ENCODE data around the gene MLNR. TPM values are rescaled to one million over a fixed set of nuclear protein-coding genes. Genes with fewer than 3 reads are reported as not detected.

MLNR gene
- polyA plus RNA-seq, 3 donors = not detected

DNA sequence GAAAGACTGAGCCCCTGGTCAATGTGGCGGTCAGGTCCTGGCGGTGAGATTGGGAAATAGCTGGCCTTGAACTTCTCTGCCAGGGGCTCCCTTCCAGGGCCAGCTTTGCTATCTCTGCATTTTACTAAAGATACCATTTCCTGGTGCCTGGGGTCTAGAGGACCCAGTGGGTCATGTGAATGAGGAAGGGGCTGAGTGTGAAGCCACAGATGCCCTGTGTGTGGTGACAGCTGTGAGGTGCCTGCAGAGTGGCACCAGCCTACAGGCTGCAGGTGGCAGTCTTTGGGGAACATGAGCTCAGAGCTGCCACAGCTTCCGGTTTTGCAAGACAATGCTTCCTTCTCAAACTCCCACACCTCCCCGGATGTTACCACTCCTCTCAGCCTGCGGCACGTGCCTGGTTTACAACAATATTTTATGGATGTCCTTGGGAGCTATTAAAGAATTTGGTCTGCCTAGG lies 5.2 kb upstream of the MLNR start:
- Mint-ChIP-seq H3K4me3 (peak overlapping the region; percentile 54 to 81), H3K36me3 (peaks cover 12 to 18% of the 10 kb centered on the region in 2 donors), H3K27ac (peak overlapping the region; percentile 67 to 90 (median 81)), H3K4me1 (peaks cover 44% of the 10 kb centered on the region), H3K9me3 (peaks cover 0 to 16% (median 8%) of the 10 kb centered on the region in 7 donors), H3K27me3 (ENCODE audit: low read depth in 3 of 3) (peaks cover 18 to 22% (median 20%) of the 10 kb centered on the region in 3 donors)
- H3K4me1 ChIP-seq (ENCODE audit: control insufficient read depth in 1 of 2, insufficient read depth in 2 of 2, low read length in 2 of 2) = peaks cover 45 to 47% of the 10 kb centered on the region in 2 donors
- H3K79me2 ChIP-seq (ENCODE audit: insufficient read depth, low read length) = no peaks in the 10 kb centered on the region
- H4K20me1 ChIP-seq (ENCODE audit: insufficient read depth, low read length) = no peaks in the 10 kb centered on the region
- H3K9ac ChIP-seq (ENCODE audit: insufficient read depth, low read length, poor library complexity, severe bottlenecking) = no peak overlapping the region
- H3K4me3 ChIP-seq (replicated peaks in 1 of 3; ENCODE audit: low read depth in 2 of 3, low read length in 3 of 3) = peak overlapping the region in 1 of 3 experiments; percentile 51
- peaks cover 0 to 1% of the 10 kb centered on the region in 2 donors for H3K36me3 ChIP-seq (replicated peaks in 1 of 2; ENCODE audit: control insufficient read depth in 1 of 2, insufficient read depth in 2 of 2, low read length in 2 of 2)
- TF ChIP-seq, protein P1, sequence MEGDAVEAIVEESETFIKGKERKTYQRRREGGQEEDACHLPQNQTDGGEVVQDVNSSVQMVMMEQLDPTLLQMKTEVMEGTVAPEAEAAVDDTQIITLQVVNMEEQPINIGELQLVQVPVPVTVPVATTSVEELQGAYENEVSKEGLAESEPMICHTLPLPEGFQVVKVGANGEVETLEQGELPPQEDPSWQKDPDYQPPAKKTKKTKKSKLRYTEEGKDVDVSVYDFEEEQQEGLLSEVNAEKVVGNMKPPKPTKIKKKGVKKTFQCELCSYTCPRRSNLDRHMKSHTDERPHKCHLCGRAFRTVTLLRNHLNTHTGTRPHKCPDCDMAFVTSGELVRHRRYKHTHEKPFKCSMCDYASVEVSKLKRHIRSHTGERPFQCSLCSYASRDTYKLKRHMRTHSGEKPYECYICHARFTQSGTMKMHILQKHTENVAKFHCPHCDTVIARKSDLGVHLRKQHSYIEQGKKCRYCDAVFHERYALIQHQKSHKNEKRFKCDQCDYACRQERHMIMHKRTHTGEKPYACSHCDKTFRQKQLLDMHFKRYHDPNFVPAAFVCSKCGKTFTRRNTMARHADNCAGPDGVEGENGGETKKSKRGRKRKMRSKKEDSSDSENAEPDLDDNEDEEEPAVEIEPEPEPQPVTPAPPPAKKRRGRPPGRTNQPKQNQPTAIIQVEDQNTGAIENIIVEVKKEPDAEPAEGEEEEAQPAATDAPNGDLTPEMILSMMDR (IDR thresholded peaks at IDR 0.05) = peak; percentile 49
- peak overlapping the region; percentile 52 to 66 for H3K27ac ChIP-seq (ENCODE audit: low read depth in 1 of 2, low read length in 2 of 2)
- peak overlapping the region; percentile 67 for H2AFZ ChIP-seq (ENCODE audit: insufficient read depth, low read depth, low read length, poor library complexity, severe bottlenecking)
- WGBS (ENCODE audit: insufficient coverage) = 0% methylated on average over 2 of the region's 6 CpGs
- peak; percentile 76 to 88 (median 87) for DNase-seq
- H3K4me2 ChIP-seq (replicated peaks; ENCODE audit: extremely low read depth, low read length, poor library complexity, severe bottlenecking) = peak overlapping the region; percentile 63
- intact Hi-C loops (cut with micrococcal nuclease) = no loop called here
- H3K9me3 ChIP-seq (replicated peaks in 1 of 2; ENCODE audit: control insufficient read depth in 1 of 2, insufficient read depth in 1 of 2, low read length in 2 of 2) = peaks cover 0 to 3% of the 10 kb centered on the region in 2 donors
- H3K27me3 ChIP-seq (ENCODE audit: control insufficient read depth in 2 of 2, insufficient read depth in 2 of 2, low read length in 2 of 2) = peaks cover 6 to 20% of the 10 kb centered on the region in 2 donors

DNA sequence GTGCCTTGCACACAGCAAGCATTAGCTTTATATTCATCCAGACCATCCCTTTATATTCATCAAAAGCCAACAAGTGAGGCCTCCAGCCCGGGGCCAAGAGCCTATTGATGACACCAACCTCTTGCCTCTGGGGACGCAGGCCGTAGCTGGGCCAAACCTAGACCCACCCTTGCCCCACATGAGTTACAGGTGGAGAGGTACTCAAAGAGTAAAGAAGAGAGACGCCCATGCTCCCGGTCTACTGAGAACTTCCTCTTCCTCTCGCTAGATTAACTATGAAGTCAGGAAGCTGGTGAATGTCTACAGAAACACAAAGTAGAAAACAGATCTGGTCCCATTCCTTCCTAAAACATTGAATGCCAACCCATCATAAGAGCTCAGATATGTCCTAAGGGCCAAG lies 3.8 kb upstream of the MLNR start:
- Histone ChIP-seq H3K27me3 (ENCODE audit: control insufficient read depth in 2 of 2, insufficient read depth in 2 of 2, low read length in 2 of 2) (peaks cover 15 to 30% of the 10 kb centered on the region in 2 donors), H3K4me3 (replicated peaks in 1 of 3; ENCODE audit: low read depth in 2 of 3, low read length in 3 of 3) (peak overlapping the region in 1 of 3 experiments; percentile 9), H3K9me3 (replicated peaks in 1 of 2; ENCODE audit: control insufficient read depth in 1 of 2, insufficient read depth in 1 of 2, low read length in 2 of 2) (peaks cover 2 to 3% of the 10 kb centered on the region in 2 donors), H2AFZ (ENCODE audit: insufficient read depth, low read depth, low read length, poor library complexity, severe bottlenecking) (peak overlapping the region; percentile 43), H3K9ac (ENCODE audit: insufficient read depth, low read length, poor library complexity, severe bottlenecking) (no peak overlapping the region), H3K27ac (ENCODE audit: low read depth in 1 of 2, low read length in 2 of 2) (peak overlapping the region in 1 of 2 donors; percentile 7), H3K79me2 (ENCODE audit: insufficient read depth, low read length) (no peaks in the 10 kb centered on the region), H3K4me2 (replicated peaks; ENCODE audit: extremely low read depth, low read length, poor library complexity, severe bottlenecking) (peak overlapping the region; percentile 12), H3K4me1 (ENCODE audit: control insufficient read depth in 1 of 2, insufficient read depth in 2 of 2, low read length in 2 of 2) (peaks cover 53 to 61% of the 10 kb centered on the region in 2 donors), H3K36me3 (replicated peaks in 1 of 2; ENCODE audit: control insufficient read depth in 1 of 2, insufficient read depth in 2 of 2, low read length in 2 of 2) (no peaks in the 10 kb centered on the region), H4K20me1 (ENCODE audit: insufficient read depth, low read length) (no peaks in the 10 kb centered on the region)
- peaks cover 28 to 33% (median 29%) of the 10 kb centered on the region in 3 donors for H3K27me3 Mint-ChIP-seq (ENCODE audit: low read depth in 3 of 3)
- H3K27ac Mint-ChIP-seq = peak overlapping the region in 4 of 7 donors; percentile 50 to 66 (median 58)
- H3K4me3 Mint-ChIP-seq = no peak overlapping the region
- peak; percentile 16 to 44 (median 28) for DNase-seq
- H3K9me3 Mint-ChIP-seq = peaks cover 0 to 25% (median 10%) of the 10 kb centered on the region in 7 donors
- intact Hi-C loops (cut with micrococcal nuclease) = no loop called here
- no CpG with 5 or more reads among the region's 6 CpGs for WGBS (ENCODE audit: insufficient coverage)
- peaks cover 14 to 16% of the 10 kb centered on the region in 2 donors for H3K36me3 Mint-ChIP-seq
- peaks cover 51% of the 10 kb centered on the region for H3K4me1 Mint-ChIP-seq
- TF ChIP-seq, protein P1 (IDR thresholded peaks at IDR 0.05) = no peak

All from CD14-positive monocyte (primary cell).